ENCODE measurements around the gene ATP10A.

- no peak for TF ChIP-seq POLR2A (IDR thresholded peaks at IDR 0.05)
- TF ChIP-seq, protein P1, sequence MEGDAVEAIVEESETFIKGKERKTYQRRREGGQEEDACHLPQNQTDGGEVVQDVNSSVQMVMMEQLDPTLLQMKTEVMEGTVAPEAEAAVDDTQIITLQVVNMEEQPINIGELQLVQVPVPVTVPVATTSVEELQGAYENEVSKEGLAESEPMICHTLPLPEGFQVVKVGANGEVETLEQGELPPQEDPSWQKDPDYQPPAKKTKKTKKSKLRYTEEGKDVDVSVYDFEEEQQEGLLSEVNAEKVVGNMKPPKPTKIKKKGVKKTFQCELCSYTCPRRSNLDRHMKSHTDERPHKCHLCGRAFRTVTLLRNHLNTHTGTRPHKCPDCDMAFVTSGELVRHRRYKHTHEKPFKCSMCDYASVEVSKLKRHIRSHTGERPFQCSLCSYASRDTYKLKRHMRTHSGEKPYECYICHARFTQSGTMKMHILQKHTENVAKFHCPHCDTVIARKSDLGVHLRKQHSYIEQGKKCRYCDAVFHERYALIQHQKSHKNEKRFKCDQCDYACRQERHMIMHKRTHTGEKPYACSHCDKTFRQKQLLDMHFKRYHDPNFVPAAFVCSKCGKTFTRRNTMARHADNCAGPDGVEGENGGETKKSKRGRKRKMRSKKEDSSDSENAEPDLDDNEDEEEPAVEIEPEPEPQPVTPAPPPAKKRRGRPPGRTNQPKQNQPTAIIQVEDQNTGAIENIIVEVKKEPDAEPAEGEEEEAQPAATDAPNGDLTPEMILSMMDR (IDR thresholded peaks at IDR 0.05), result no peak
Measured at GRCh38 chr15:25718169-25718536, 145.0 kb downstream of the ATP10A start.

Measured in adrenal gland (tissue), 5 donors.